NCI-H1436 treated with DMSO at 0.1 percent for 48 hours (cell line): Measurements from ENCODE around the gene EXOC4.
"Not testable (repeated sequence)": the region's sequence is repeated elsewhere in the genome, so short reads cannot be mapped to it uniquely, and the experiment has no call there.

ENCODE experiments used
- DNase-seq: peaks from one replicate; lab custom pipeline; 2025; lab: John Stamatoyannopoulos, UW

The EXOC4 gene

DNA sequence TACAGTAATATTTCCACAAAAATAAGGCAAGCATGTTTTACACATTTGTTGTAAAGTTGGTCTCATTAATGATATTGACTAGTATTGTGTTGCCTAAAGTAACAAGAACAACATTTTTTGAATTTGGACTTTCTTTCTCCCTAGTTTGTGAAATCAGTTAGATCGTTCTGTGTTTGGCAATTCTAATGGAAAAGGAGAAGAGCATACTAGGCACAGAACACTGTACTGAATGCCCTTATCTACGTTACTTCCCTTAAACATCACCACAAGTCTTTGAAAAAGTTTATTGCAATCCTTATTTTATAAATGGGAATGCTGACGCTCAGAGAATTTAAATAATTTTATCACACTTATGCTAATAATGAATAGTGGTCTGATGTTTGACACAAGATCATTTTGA, 372.2 kb downstream of the EXOC4 start:
- DNase-seq, result no peak

DNA sequence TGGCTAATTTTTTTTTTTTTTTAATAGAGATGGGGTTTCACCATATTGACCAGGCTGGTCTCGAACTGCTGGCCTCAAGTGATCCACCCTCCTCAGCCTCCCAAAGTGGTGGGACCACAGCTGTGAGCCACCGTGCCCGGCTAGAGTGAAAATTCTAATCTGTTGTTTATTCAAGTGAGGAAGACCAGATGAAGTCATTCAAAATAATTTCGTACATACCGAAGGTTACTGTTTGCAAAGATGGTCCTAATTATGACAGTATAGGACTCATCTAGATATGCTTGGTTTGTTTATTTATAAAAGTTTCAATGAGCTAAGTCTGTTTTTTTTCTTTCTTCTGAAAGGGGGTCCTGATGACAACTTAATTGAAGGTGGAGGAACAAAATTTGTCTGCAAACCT, 376.8 kb downstream of the EXOC4 start:
- no peak for DNase-seq

DNA sequence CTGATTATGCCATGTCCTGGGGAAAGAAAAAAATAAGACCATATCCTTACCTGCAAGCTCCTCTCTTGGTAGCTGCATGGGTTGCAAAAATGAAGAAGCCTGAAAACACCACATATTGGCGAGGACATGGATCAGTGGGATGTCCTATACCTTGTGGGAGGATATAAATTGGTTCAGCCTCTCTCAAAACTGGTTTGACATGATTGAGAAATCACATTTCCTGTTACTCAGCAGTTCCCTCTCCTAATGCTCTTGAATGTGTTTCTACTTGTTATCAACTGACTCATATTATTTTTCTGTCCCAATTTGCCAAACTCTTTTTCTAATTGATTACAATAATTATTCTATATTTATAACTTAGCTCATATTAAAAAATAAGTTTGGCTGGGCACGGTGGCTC, 380.2 kb downstream of the EXOC4 start:
- DNase-seq, result no peak

DNA sequence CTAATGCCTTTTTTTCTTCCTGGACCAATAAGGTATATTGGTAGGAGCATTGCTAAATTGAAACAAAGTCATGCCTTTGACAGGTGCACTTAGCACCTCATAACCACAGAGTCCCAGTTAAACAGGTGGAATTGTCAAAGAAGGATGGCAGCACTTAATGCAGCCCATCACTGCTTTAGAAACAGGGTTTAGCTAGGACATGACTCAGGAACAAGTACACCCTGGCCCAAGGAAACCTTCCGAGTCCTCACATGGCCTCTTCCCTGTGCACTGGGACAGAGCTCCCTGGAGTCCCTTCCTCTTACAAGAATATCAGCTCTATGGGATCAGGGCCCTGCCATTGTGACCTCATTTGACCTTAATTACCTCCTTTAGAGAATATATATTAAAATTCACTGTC, 382.7 kb downstream of the EXOC4 start:
- no peak for DNase-seq

DNA sequence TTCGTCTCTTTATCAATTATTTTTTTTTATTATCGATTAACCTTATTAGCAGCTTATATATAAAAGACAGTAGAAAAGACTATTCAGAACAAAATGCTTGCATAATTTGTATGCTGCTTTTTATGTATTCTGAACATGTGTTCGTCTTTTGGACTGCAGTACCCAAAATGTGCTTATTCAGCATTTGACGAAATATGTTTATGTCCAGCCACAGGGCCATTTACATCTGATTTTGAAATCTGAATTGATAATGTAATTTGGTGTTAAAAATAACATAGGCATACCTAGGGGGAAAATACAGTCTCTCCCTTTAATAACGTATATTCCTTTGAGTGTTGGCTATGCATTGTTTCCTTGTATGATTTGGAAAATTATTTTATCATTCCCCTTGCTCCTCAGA, 386.0 kb downstream of the EXOC4 start:
- DNase-seq, result no peak

DNA sequence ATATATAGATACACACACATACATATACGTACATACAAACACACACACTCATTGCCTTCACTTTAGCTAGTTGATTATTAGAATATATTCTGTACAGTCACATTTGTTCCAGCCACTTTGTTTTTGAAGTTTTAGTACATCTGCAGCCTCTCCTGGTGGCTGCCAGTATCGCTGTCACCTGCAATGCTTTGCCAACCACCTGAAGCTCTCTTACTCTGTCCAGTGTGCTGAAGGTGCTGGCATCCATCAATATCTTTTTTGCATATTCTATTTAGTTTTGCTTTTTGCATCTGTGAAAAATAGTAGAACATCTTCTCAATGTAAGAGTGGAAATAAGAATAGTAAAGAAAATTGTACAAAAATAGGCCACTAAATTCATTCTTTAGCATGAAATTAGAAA, 388.6 kb downstream of the EXOC4 start:
- no peak for DNase-seq

DNA sequence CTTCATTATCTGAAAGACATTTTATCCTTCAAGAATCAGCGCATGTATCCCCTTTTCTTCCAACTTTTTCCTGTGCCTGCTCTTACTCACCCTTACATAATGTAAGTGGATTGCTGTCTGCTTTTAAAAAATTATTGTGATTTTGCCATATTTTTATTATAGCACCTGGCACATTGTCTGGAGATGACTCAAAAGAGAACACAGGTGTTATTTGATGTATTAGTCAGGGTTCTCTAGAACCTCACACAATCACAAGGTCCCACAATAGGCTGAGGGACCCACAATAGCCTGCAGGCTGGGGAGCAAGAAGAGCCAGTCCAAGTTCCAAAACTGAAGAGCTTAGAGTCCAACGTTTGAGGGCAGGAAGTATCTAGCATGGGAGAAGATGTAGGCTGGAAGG, 390.0 kb downstream of the EXOC4 start:
- DNase-seq, result no peak

DNA sequence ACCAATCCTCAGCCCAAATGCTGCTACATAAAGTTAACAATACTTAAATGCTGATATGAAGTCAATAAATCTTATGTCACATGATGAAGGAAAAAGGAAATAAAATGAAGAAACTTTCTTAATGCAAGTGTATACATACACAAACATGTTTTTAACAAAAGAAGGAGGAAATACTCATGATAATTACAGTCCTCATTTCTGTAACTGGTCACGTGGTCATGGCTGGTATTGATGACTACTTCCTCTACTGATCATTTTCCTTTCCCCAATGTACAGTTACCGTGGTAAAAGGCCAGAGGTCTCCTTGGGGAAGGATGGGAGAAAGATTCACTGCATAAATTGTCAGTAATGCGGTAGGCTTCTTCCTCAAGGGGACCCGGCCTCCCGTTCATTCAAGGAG, 390.8 kb downstream of the EXOC4 start:
- DNase-seq, result not testable (repeated sequence)

DNA sequence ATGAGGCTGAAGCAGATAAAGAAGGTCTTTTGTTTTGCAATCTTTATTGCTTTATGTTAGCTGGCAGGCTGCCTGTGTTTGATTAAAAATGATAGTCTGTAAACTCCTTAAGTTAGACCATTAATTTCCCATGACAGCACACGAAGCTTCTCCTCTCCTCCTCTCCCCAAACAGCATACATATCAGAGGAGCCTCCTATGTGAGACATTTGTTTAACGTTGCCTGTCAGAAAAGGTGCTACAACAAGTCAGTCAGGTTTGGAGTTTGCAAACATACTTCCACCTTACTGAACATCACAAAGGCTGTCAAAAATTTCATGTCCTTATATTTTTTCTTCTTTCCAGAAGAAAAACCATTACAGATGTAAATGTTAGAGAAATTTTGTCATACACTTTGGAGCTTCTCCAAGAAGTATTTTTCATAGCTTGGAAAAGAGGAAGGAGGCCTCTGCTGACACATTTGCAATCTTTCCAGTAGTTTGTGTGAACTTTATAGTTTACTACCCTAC, 393.1 kb downstream of the EXOC4 start:
- no peak for DNase-seq

DNA sequence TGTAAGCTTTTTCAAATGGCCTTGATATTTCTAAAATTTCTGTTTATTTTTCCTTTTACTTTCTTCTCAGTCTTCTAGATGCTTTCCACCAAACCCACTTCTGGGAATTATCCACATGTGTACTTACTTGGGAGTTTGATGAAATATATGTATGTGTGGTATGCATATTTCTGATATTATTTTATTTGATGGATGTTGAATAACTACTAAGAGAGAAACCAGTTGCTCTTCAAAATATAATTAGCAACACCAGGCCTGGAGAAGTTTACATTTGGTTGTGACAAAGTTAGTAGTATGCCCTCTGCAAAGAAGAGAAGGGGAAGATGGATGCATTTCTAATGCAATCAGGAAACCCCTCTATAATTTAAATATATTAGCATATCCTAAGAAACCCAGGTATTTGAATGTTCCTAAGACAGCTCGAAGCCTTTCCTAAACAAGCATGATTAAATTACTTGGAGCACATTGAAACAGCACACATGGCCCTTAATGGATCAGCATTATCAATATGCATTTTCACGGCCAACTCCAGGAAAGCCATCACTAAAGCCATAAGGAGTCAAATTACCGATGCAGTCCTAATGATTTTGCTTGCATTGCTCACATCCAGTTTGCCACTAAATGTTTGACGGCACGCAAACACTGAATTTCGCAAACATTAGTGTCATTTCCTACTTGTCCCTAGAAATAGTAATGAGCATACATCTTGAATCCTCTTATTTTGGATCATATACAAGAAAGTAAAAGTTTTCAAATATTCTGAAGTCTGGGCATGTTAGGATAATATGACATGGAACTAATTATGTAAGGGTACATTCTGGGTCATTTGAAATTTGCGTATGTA, 393.8 kb downstream of the EXOC4 start:
- no peak for DNase-seq

DNA sequence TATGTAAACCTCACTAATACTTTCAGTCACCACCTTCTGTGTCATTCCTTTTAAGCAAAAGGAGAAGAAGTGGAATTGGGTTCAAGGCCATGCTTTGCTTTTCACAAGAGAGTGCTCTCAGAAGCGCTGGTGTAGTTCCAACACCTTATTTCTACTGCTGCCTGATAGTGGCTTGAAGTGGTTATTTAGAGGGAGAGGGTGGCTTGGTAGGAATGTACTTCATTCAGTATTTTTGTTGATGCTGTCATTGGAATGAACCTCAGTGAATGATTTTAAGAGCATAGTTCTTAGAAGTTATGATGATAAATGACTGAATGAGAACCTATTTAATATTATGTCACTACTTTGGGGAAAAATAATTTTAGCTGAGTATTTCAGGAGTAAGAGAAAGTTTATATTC, 396.7 kb downstream of the EXOC4 start:
- DNase-seq, result no peak

DNA sequence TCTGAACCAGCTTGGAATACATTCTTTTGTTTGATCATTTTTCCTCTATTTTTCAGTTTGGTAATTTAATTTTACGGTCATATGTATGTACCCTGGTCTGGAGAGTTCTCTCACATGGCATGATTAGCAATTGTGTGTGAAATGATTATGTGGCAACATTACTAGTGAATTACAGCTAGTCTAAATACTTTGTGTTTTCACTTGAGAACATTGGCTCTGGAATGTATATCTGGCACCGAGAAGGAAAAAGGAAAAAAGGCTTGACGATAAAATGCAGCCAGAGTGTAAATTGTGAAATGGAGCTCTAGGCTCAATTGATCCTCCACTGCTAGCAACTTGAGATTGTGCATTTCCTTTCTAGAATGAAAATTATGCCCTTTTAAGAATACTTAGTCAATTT, 397.2 kb downstream of the EXOC4 start:
- DNase-seq, result no peak

DNA sequence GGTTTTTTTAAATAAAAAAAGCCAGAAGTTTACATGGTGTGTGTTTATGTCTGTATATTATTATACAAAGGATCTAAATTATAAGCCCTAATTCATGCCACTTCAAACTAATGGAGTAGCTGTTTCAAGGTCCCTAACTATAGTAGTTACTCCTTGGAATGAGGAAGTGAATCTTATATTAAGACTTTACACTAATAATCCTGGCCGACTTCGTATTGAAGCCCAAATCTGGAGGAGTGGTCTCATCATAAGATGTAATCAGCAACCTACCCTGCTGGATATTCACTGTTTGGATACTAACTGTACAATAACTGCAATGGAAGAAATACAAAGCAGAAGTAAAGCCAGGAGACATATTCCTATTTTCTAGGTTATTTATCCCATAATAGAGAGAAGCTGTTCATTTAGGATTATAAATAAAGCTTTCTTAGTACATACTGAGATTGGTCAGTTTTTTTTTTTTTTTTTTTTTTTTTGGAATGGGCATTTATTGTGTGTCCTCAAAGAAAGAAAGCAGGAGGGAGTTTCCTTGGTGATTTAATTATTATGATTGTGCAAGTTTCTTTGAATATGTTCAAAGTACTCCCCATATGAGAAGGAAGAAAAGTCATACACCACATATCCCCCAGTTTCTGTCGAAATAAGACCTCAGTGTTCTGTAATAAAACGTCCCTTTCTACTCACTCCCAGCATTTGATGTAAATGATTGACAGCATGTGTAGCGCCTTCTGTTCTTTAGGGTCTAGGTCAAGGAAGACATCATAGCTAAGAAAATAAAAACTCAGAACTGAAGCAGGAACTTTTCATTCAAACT, 397.8 kb downstream of the EXOC4 start:
- no peak for DNase-seq

DNA sequence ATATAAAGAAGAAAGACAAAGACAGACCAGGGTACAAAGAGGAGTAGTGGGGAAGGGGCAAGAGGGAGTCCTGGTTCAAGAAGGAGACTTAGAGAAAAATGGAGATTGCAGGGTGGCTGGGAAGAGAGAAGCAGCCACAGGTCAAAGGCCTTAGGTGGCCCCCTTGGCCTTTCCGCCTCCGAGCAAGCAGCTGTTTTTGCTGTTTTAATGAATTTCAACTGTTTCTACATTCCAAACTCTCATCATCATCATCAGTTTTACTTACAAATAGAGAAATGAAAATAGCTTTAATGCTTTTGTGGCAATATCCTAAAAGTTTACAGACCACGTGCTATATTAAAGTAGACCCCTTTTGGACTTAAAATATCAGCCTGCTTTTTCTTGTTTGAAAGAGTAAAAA, 399.7 kb downstream of the EXOC4 start:
- no peak for DNase-seq

DNA sequence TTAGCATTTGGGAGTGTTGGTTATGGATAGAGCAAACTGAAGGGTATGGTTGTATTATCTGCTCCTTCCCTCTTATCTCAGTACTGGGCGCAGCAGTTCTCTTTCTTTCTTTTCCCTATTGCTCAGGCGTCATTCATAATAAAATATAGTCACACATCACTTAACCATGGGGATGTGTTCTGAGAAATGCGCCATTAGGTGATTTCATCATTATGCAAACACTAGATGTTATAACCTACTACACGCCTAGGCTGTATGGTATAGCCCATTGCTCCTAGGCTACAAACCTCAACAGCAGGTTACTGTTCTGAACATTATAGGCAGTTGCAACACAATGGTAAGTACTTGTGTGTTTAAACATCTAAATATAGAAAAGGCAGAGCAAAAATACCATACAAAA, 401.7 kb downstream of the EXOC4 start:
- no peak for DNase-seq

DNA sequence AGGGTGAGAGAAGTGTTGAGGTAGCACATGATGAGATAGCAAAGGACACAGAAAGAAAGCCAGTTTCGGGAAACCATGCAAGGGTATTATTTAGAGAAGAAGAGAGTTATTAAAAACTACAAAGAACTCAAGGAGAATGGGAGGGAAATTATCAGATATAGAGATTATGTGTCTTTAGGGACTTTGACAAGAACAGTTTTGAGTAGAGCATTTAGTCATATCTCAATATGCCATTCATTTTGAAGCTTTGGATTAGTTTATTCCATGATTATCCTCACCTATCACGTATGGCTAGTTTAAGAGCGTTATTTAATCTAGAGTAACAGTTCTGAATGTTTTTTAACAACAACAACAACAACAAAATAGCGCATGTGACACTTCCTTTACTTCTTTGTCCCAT, 409.4 kb downstream of the EXOC4 start:
- no peak for DNase-seq

DNA sequence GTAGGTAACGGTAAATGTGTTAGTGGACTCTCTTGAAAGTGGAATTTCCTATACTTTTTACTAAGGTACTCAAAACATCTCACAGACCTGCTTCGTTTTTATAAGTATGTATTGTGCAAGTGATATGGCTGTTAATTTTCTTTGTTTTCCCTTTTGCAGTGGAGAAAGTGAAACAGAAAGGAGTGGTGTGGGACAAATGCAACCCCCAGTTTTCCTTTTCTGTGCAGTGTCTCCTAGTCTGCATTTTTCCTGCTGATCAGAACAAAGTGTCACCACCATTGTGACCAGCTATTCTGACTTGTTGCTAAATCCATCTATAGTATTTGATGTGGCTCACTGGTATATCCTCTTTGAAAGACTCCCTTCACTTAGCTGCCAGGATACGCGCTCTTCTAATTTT, 410.0 kb downstream of the EXOC4 start:
- DNase-seq, result no peak

DNA sequence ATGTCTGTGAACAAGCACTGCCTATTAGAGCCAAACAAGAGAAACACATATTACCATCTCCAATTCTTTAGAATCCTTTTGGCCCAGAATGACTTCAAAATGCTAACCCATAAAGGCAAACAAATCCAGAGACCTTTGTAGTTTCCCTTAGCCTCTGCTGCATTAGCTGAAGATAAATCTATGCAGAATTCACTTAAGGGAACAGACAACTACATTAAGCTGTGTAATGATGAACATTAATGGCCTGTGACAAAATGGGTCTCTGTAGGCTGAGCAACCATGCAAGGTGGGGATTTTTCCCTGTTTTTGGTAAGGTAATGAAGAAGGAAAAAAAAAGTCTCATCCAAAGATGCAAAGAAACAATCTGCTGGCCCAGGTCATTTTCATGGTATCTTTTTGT, 411.6 kb downstream of the EXOC4 start:
- DNase-seq, result no peak

DNA sequence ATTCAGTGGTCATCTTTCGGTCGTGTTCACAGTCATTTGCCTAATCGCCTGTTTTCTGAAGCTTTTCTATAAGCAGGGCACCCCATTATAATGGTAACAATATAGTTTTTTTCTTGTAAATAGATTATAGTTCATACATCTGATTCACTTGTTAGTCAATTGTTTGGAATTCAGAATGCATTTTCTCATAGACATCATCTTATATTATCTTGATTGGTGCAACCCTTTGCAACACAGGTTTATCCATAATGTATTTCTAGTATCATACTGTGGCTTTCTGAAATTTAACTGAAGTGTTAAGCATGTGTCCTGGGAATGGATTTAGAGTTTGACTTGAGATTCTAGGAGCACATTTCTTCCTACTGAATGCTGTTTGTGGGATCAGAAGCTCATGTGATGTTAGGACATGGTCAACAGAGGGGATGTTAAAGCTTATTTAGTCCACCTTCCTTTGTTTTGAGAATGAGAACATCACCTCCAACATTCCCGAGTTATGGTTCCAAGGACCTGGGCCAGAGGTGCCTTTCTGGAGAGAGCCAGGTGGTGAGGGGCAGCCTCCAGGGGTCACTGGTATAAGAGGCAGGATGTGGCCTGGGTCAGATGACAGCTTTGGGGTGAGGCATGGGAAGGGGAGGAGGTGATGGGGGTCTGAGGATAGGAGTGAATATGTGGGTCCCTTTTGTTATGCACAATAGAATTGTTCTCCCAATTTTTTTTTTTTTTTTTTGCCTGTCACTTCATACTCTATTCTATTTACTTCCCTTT, 415.6 kb downstream of the EXOC4 start:
- no peak for DNase-seq

DNA sequence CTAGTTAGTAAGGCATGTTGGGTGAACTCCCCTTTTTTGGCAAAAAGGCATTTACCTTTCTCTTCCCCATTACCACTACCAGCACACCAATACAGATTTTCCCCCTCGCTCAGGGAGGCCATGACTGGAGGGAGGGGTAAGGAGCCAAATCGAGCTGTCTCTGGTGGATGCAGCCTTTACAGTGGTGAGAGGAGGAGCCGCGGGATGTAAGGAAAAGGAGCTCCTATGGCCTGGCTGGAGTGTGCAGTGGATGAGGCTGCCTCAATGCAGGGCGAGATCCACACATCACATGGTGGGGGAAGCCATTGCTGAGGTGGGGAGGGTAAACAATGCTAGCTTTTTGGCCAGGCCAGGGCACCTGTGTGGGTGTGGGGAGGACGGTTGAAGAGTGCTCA, 416.2 kb downstream of the EXOC4 start:
- no peak for DNase-seq

DNA sequence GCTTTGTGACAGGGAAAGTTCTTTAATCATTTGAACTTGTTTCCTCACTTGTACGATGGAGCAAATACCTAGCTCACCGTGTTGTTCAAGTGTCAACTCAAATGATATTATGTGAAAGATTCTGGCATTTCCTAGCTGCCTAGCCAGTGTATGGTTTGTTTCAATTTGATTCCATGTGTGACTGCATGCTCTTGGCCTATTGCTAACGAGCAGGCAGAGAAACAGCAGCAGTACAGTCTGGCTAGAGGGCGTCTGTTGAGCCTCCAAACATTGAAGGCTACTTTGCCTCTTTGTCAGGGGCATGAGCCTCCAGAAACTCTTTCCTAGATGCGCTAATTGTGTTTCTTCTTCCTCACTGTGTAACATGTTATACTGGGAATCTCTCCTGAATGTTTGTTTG, 417.4 kb downstream of the EXOC4 start:
- no peak for DNase-seq

DNA sequence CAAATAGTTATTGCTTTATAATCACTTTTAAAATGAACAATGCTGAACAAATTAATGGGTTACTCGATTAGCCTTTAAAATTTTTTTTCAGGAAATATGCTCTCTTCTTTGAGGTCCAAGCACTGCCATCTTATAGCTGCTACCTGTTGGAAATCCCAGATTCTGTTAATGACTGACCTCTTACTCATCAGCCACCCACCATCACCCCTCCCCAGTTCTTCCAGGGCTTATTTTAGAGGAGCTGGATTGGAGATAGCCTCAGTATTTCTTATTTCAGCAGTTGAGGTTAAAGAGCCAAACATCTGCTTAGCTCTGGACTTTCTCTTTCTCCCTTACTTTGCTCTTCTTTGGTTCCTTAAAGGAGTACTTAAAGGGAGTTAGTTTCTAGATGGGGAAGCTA, 420.0 kb downstream of the EXOC4 start:
- no peak for DNase-seq
